Thyroid gland (tissue), 4 donors: ENCODE results near the gene CXorf49.
"Not testable (repeated sequence)": the region's sequence is repeated elsewhere in the genome, so short reads cannot be mapped to it uniquely, and the experiment has no call there.

Experiments used
- POLR2A ChIP-seq, 2 donors: fragments of 450-650 bp; IDR thresholded peaks; one replicate each; pipeline ENCODE4 v1.6.1; 2017; ENCODE audit warnings: antibody characterized with exemption in 2 of 2, mild to moderate bottlenecking in 2 of 2, moderate library complexity in 1 of 2
- TF ChIP-seq, protein P1 (sequence below), 6 experiments: fragments of 200-600 bp in 3 of 6; fragments of 450-650 bp in 3 of 6; sonication (generic) in 3 of 6; IDR thresholded peaks; one replicate each; pipeline ENCODE4 v1.5.1; 2016 to 2019; ENCODE audit warnings: antibody characterized with exemption in 6 of 6, mild to moderate bottlenecking in 2 of 6, inconsistent platforms in 1 of 6, moderate library complexity in 1 of 6

DNA sequence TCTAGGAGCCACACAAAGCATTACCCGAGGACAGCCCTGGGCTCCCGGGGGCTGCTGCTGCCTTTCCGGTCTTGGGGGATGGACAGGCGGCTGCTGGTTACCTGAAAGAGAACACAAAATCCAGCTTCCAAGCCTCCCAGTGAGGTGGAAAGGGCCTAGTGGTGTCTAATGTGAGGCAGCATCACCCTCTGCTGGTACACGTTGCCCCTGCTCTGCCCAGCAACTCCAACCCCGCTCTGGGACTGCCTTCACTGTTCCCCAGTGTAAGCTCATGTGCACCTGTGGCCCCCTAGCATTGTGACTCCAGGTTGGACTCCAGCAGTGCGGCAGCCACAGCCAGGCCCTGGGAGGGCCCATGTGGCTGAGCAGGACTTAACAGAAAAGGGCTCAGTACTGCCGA, 2.5 kb downstream of the CXorf49 start:
- not testable (repeated sequence) for TF ChIP-seq POLR2A (IDR thresholded peaks at IDR 0.05)
- TF ChIP-seq, protein P1, sequence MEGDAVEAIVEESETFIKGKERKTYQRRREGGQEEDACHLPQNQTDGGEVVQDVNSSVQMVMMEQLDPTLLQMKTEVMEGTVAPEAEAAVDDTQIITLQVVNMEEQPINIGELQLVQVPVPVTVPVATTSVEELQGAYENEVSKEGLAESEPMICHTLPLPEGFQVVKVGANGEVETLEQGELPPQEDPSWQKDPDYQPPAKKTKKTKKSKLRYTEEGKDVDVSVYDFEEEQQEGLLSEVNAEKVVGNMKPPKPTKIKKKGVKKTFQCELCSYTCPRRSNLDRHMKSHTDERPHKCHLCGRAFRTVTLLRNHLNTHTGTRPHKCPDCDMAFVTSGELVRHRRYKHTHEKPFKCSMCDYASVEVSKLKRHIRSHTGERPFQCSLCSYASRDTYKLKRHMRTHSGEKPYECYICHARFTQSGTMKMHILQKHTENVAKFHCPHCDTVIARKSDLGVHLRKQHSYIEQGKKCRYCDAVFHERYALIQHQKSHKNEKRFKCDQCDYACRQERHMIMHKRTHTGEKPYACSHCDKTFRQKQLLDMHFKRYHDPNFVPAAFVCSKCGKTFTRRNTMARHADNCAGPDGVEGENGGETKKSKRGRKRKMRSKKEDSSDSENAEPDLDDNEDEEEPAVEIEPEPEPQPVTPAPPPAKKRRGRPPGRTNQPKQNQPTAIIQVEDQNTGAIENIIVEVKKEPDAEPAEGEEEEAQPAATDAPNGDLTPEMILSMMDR (IDR thresholded peaks at IDR 0.05), result not testable (repeated sequence)
